Left hindlimb (tissue), 1 donor: ENCODE results near the gene TRIM65.
"Not testable (repeated sequence)": the region's sequence is repeated elsewhere in the genome, so short reads cannot be mapped to it uniquely, and the experiment has no call there.

Experiments used
- DNase-seq: peaks from one replicate; pipeline ENCODE4 v3.0.0-alpha.2; 2018

Gene TRIM65

DNA sequence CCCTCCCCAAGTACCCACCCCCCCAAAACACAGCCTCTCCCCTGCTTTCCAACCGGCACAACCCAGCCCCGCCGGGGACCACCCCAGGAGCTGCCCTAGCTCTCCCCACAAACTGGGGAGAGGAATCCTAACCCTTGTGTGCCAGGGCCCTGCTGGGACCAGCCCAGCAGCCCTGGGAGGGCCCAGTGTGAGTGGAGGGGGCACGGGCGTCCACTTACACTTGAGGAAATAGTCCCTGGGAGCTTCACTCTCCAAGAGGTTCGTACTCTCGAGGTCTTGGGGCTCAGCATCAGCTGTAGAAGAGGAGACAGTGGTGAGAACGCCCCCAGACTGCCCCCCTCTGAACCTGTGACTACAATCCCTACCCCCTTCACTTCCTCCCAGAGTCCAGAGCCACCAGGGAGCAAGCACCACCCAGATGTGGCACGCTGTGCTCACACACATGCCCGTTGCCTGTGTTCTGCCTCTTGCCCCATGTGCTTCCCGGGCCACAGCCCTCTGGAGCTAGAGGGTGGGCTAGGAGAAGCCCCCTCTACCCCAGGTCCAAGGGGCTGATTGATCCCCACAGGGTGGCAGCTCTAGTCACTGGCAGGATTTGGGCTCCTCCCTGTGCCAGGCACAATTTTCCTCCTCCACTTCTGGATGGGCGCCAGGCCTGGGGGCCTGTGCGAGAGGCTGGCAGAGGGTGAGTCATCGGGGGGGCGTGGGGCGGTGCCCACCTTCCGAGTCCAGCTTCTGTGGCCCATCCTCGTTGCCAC lies 21.4 kb downstream of the TRIM65 start:
- no peak for DNase-seq

DNA sequence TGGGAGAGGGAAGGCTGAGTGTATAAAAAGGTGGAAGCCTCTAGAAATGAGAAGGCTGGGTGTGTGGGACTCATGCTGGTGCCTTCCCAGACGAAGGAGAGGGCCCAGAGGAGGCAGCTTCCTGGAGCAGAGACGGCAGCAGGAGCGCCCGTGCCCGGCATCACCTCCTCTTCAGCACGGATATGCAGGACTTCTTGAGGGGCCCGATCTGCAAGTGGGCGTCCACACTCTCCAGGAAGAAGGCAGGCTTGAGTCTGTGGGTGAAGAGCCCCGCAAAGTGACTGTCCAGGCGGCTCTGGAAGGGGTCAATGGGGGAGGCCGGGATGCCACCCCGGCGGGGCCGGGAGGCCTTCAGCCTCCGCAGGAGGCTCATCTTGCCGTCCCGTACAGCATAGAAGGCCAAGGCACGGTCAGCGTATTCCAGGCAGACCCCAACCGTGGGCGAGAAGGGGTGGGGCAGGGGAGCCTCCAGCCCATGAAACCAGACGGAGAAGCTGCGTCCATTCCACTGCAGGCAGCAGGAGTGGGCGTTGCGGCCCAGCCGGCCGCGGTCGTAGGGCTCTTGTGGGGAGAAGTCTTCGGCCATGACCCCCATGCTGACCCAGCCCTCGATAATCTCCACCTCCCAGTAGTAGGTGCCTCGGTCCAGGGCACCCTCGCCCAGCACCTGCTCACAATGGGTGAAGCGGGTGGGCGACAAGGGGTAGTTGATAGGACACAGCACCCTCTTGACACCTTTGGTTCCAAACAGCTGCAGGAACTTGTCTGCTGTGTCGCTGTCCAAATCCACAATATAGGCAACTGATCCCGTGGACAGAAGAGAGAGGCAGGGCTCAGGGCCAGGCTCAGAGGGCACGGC lies 22.2 kb downstream of the TRIM65 start:
- no peak for DNase-seq

DNA sequence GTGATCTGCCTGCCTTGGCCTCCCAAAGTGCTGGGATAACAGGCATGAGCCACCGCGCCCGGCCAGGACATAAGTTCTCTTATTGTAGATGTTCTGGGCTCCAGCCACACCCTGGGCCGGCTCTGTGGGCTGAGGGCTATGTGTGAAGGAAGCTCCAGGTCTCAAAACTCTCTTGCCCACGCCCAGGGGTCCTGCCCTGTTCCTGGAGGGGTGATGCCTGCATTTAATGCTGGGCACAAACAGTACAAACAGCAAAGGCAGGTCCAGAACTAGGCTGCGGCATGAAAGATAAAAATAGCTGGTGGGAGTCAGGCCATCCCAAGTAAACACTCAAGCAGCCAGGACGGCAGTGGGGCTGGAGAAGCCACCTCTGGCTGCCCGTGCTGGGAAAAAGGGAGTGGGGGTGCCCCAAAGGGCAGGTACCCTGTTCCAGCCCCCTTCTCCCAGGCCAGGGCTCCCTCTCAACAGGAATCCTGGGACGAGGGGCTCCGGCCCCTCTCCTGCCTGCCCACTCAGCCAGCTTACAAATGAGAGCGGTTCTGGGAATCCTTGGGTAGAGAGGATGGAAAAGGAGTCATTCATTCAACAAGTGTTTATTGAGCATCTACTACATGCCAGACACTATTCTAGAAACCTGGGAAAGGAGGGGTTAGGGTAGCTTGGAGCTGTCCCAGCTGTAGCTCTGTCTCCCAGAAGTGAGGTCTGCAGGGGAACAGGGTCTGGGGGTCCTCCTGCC lies 23.0 kb downstream of the TRIM65 start:
- no peak for DNase-seq

DNA sequence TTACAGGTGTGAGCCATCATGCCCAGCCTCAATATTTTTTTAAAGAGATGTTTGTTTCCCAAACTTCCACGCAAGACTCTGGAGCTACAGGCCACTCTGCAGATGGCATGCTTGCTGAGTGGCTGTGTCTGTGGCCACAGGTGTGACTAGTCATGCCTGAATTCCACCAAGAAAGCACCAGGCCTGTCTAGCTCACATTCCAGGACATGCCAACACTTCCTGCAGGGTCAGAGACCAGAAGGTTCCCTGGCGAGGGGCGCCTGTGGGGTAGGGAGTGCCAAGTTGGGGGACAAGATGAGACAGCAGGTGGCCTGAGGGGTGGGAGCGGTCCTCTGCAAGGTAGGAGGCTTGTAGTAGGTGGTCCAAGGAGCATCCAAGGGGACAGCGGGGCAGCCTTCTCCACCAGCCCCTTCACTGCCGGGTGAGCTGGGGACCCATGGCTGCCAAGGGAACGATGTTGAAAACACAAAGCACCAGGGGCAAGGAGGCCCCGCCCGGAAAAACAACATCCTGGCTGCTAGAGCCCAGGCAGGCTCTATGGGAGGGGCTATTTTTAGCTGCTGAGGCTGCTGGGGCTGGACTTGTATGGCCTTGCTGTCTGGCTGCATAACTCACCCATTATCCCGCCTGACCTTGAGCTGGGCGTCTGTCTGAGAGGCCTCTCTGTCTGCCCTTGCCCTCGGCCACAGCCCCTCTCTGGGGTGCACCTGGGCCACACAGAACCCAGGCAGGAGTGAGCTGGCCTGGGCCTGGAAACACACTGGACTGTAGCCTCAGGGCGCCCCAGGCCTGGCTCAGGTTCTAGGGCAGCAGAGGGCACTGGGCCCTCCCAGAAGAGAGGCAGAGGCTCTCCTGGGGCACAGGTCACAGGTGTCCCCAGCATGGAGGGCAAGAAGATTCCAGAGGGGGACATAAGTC lies 24.1 kb downstream of the TRIM65 start:
- peak; percentile 83 for DNase-seq

DNA sequence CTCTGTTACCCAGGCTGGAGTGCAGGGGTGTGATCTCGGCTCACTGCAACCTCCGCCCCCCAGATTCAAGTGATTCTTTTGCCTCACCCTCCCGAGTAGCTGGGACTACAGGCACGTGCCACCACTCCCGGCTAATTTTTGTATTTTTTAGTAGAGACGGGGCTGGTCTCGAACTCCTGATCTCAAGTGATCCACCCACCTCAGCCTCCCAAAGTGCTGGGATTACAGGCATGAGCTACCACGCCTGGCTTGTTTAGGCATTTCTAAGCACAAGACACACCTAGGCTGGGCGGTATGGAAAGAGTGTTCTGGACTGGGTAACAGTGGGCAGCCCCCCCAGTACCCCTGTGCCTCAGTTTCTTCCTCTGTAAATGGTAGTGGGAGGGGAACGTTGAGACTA lies 26.5 kb downstream of the TRIM65 start:
- not testable (repeated sequence) for DNase-seq

DNA sequence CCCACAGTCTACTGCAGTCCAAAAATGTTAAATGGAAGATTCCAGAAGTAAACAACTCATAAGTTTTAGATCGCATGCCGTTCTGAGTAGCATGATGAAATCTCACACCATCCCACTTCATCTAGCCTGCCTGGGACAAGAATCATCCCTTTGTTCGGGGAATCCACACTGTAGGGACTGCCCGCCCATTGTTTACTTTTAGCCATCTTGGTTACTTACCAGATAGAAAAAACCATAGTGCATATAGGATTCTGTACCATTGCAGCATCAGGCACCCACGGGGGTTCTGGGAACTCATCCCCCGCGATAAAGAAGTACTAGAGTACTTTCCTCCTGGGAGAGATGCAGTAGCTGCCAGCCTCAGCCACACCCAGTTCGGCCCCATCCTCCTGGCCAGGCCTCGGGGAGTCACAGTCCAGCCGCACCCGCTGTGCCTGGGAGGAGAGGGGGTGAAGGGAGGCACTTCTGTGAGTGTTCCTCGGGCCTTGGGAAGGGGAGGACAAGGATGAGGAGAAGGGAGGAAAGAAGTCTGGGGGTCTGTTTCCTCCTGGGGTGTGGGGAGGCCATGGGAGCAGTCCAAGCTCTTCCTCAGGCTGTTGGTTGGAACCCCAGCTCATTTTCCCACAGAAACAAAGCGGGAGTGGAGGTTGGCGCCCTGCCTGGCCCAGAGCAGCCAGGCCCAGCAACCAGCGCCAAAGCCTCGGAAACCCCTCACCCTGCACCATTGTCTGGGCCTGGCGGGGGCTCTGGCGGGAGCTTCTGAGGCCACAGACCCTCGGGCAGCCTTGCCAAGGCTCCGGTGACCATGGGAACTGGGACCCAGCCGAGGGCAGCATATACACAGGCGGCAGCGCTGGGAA lies 27.2 kb downstream of the TRIM65 start:
- peak; percentile 60 for DNase-seq

DNA sequence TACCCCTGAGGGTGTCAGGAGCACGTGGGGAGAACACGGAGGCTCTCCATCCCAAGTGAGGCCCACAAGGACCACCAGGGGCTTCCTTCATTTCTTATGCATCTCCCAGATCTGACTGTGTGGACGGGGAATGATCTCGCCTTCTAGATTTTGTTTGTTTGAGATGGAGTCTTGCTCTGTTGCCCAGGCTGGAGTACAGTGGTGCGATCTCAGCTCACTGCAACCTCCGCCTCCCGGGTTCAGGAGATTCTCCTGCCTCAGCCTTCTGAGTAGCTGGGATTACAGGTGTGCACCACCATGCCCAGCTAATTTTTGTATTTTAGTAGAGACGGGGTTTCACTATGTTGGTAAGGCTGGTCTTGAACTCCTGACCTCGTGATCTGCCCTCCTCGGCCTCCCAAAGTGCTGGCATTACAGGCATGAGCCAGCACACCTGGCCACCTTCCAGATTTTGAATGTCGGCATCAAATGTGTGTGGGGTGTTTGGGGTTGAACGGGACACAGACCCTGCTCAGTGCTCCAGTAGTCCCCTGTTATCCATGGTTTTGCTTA lies 27.9 kb downstream of the TRIM65 start:
- not testable (repeated sequence) for DNase-seq

DNA sequence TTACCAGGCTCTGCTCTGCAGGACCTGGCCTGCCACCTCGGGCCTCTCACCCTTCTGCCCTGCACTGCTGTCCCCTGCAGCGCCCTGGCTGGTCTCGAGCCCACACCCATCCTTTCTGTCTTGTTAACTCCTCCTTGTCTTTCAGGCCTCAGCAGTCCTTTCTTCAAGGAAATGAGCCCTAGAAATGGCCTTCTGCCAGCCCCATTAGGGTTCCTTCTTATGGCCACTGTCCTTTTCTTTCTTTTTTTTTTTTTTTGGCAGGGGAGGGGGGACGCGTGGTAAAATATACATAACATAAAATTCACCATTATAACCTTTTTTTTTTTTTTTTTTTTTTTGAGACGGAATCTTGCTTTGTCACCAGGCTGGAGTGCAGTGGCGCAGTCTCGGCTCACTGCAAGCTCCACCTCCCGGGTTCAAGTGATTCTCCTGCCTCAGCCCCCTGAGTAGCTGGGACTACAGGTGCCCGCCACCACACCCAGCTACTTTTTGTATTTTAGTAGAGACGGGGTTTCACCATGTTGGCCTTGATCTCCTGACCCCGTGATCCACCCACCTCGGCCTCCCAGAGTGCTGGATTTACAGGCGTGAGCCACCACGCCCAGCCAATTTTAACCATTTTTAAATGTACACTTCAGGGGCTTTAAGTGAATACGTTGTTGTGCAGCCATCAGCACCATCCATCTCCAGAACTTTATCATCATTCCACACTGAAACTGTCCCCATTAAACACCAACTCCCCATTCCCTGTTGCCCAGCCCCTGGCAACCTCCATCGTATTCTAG lies 31.2 kb downstream of the TRIM65 start:
- not testable (repeated sequence) for DNase-seq

DNA sequence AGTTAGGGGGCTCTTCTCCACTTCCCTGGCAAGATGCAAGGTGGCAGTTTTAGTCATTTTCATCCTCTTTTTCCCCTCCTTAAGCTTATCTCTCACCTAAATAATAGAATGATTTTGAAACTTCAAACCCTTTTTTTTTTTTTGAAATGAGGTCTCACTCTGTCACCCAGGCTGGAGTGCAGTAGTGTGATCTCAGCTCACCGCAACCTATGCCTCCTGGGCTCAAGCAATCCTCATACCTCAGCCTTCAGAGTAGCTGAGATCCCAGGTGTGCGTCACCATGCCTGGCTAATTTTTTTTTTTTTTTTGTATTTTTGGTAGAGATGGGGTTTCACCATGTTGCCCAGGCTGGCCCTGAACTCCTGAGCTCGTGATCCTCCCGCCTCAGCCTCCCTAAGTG lies 31.9 kb downstream of the TRIM65 start:
- peak; percentile 47 for DNase-seq

DNA sequence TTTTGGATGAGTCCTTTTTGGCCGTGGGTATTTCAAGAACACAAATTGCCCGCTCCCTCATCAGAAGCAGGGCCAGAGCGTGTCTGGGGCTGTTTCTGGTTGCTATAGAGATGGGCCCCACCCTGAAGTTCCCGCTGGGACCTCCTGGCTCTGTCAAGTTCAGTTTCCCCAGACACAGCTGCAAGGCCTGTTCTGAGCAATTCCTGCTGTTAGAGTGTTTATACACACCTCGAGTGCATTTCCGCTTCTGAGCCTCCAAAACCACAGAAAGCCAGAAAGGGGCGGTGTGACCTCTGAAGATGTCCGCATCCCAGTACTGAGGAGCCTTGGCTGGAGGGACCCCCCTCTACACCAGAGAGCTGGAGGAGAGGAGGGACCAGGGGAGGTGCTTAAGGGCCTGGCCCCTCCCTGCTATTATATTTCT lies 32.3 kb downstream of the TRIM65 start:
- peak; percentile 86 for DNase-seq

DNA sequence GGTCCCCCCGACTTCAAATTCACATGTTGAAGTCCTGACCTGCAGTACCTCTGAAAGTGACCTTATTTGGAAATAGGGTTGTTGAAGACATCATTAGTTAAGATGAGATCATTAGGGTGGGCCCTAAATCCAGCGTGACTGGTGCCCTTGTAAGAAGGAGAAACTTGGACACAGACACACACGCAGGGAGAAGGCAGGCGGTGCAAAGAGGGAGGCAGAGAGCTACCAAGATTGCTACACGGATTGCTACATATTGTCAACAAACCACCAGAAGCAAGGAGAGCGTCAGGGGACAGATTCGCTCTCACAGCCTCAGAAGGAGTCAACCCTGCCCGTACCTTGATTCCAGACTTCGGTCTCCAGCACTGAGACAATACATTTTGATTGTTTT lies 34.8 kb downstream of the TRIM65 start:
- no peak for DNase-seq

DNA sequence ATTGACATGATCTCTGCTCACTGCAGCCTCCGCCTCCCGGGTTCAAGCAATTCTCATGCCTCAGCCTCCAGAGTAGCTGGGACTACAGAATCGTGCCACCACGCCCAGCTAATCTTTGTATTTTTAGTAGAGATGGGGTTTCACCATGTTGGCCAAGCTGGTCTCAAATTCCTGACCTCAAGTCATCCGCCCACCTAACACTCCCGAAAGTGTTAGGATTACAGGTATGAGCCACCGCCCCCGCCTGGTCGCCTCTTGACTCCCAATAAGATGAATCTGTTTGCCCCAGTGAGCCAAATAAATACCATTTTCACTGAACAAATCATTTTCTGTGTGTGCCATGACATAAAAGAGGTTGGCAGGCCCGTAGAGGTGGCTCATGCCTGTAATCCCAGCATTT lies 37.4 kb downstream of the TRIM65 start:
- DNase-seq = not testable (repeated sequence)

DNA sequence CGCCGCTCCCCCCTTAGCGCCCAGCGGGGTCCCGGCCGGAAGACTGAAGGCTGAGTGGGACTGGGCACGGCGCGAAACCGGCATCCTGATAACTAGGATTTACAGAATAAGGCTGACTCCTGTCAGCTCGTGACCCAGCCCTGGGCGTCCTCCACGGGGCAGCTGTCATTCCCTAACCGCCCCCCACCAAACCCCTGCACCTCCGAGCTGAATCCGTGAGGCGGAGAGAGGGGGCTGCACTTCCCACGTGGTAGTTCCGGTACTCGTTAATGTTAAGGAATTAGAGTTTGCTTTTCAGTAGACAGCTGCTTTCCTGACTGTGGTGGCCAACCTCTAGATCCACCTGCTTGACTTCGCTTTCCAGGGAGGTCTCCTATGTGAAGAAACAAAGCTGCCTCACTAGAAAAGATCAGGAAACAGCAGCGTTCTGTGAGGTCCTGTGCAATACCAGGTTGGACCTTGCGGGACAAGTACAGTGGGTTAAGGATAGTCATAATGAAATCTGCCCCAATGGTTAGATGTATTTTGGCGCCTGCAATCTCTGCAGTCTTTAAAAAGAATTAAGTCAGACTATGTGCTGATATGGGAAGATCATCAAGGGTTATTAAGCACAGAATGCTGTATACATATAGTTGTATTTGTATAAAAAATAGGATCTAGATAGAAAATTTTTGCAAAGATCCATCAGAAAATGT lies 40.5 kb downstream of the TRIM65 start:
- DNase-seq = no peak

DNA sequence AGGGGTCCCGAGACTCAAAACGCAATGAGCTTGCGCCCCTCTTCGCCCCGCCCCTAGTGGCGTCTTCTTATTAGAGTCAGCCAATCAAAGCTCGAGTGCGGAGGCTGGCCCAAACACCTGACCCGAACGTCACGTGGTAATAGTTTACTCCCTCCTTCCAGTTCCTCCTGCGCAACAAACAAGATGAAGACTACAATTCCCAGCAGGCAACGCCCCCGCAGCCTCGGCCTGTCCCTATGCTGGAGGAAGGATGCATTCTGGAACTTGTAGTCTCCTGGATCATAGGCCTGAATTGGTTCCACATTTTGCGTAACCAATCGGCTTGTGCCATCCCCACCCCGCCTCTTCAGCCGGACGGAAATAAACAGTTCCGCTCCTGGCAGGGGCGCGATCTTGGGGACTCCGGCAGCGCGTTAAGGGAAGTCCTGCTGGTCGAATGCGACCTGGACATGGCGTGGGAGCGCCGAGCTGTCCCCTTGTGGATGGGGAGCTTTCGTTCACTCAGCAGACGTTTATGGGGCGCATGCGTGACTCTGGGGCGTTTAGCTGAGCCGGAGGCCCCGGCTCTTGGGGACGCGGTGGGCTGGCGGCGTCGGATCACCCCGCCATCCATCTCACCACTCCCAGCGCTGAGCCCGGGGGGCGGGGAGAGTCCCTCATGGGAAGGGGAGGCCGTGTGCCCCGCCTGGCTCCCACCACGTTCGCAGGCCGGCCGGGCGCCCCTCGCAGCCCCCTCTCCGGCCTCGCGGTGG lies 41.3 kb downstream of the TRIM65 start, which contains the start of gene WBP2:
Gene WBP2 (minus strand): TSS at position 26 of the 752 bp plus-strand sequence. CDS start 38 bp downstream, outside the sequence.
- DNase-seq = peak; percentile 99

DNA sequence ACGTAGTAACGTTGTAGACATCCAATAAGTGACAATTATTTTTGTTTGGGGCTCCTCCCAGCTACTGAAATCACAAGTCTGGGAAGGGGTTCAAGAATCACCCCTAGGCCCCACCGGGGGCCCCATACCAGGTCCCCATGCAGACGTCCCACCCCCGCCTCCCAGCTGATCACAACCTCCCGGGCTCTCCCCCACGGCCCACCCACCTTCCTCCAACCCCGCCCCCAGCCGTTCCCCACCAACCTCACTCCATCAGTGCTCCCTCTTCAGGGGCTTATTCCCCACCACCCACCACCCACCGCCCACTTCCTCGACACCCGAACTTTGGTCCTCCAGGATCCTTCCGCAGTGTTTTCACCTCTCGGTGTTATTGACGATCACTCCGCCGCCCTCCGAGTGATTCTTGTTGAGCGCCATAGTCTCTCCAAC lies 41.9 kb downstream of the TRIM65 start:
- no peak for DNase-seq

DNA sequence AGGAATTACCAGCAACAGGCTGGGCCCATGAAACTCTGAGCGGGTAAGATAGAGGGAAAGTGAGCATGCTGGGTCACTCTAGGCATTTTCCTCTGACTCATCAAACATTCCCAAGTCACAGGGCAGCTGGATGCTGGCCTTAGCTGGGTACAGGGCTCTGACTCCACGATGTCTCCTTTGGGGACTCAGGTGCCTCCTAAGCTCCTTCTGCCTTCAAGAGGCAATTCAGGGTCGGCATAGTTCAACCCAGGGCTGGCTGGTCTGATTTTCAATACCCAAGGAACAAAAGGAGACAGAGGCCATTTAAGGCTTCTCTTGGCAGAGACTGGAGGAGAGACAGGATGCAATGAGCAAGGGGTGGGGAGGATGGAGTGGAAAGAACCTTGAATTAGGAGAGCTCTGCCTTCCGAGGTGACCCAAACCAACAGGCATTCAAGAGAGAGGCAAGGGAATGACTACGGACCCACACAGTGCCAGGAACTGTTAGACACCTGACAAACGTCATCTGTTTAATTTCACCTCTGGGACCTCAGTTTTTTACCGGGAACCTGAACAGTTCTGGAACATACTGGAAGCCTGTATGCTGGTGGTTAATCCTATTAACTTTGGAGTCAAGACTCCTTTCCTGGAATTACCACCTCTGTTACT lies 42.5 kb downstream of the TRIM65 start:
- peak; percentile 29 for DNase-seq

DNA sequence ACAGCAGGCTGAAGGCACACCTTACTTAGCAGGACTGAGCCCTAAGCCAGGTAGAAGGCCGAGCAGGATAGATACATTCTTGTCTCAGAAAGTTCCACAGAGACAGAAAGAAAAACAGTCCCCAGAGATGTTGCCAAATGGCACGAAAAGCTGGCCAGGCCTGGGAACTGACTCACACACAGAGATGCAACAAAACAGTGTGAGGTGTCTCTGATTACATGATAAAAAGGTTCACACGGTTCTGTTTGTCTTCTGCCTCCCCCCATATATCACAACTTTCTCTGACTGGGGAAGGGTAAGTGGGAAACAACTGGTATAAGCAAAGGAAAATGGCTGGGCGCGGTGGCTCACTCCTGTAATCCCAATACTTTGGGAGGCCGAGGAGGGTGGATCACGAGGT lies 43.3 kb downstream of the TRIM65 start:
- DNase-seq = no peak

DNA sequence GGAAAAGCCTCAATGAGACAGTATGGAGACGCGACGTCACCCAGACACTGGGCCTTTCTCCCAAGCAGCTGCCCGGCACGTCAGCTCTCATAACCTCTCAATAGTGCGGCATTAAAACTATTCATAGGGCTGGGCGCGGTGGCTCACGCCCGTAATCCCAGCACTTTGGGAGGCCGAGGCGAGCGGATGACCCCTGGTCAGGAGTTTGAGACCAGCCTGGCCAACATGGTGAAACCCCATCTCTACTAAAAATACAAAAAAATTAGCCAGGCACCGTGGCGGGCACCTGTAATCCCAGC lies 45.1 kb downstream of the TRIM65 start:
- DNase-seq = not testable (repeated sequence)
